Suprapubic skin (tissue), 4 donors: ENCODE measurements around the gene SLC10A1.

Experiments
- CTCF ChIP-seq, 2 donors: fragments of 200-600 bp in 1 of 2; fragments of 450-650 bp in 1 of 2; sonication (generic) in 1 of 2; IDR thresholded peaks; one replicate each; pipeline ENCODE4 v1.5.1; 2016 to 2019; ENCODE audit warnings: antibody characterized with exemption in 2 of 2, mild to moderate bottlenecking in 1 of 2, moderate library complexity in 1 of 2
- EP300 ChIP-seq: sonication (generic); formaldehyde crosslinking; IDR thresholded peaks from one replicate; pipeline ENCODE4 v1.6.1; 2017; ENCODE audit warnings: antibody characterized with exemption
- POLR2A ChIP-seq, 2 donors: fragments of 450-650 bp; IDR thresholded peaks; one replicate each; pipeline ENCODE4 v1.6.1; 2017; ENCODE audit warnings: antibody characterized with exemption in 2 of 2, mild to moderate bottlenecking in 2 of 2, moderate library complexity in 2 of 2
- POLR2AphosphoS5 ChIP-seq, 3 donors: sonication (generic); formaldehyde crosslinking; IDR thresholded peaks; one replicate each; pipeline ENCODE4 v1.6.1; 2017; ENCODE audit warnings: antibody characterized with exemption in 3 of 3

GRCh38 chr14:69775012-69775411 lies 22.0 kb downstream of the SLC10A1 start:
- TF ChIP-seq POLR2AphosphoS5 (IDR thresholded peaks at IDR 0.05) (no peak), CTCF (IDR thresholded peaks at IDR 0.05) (no peak), EP300 (no peak), POLR2A (IDR thresholded peaks at IDR 0.05) (no peak)
